HG02759 (cell line): Measurements from ENCODE around the gene PIP5KL1.
"Not testable (repeated sequence)": the region's sequence is repeated elsewhere in the genome, so short reads cannot be mapped to it uniquely, and the experiment has no call there.

Source experiments
- ATAC-seq: cut with Tn5 transposase; IDR thresholded peaks from one replicate; pipeline ENCODE4 v1.9.1; 2021; ENCODE audit warnings: mild to moderate bottlenecking, moderate library complexity; ENCODE audit not compliant: unreplicated experiment

The PIP5KL1 gene

GRCh38 chr9:127896395-127897192, 34.0 kb downstream of the PIP5KL1 start:
- ATAC-seq: no peak

GRCh38 chr9:127895811-127896210, 34.8 kb downstream of the PIP5KL1 start:
- ATAC-seq: no peak

GRCh38 chr9:127893392-127893791, 37.2 kb downstream of the PIP5KL1 start:
- no peak for ATAC-seq

- ATAC-seq: no peak
Observed at GRCh38 chr9:127892831-127893230, 37.7 kb downstream of the PIP5KL1 start.

GRCh38 chr9:127890053-127890452, 40.5 kb downstream of the PIP5KL1 start:
- ATAC-seq: no peak

GRCh38 chr9:127887792-127888191, 42.8 kb downstream of the PIP5KL1 start:
- ATAC-seq: no peak

GRCh38 chr9:127886401-127886972, 44.1 kb downstream of the PIP5KL1 start:
- no peak for ATAC-seq

- no peak for ATAC-seq
Observed at GRCh38 chr9:127885508-127886281, 44.9 kb downstream of the PIP5KL1 start.

GRCh38 chr9:127884976-127885490, 45.5 kb downstream of the PIP5KL1 start:
- no peak for ATAC-seq

GRCh38 chr9:127884427-127884911, 46.1 kb downstream of the PIP5KL1 start:
- ATAC-seq: no peak

GRCh38 chr9:127883959-127884358, 46.6 kb downstream of the PIP5KL1 start:
- ATAC-seq: no peak

GRCh38 chr9:127881715-127882114, 48.9 kb downstream of the PIP5KL1 start:
- not testable (repeated sequence) for ATAC-seq

- ATAC-seq: no peak
Observed at GRCh38 chr9:127880143-127880542, 50.4 kb downstream of the PIP5KL1 start.

GRCh38 chr9:127878652-127879390, 51.8 kb downstream of the PIP5KL1 start:
- ATAC-seq: no peak

- ATAC-seq: no peak
Observed at GRCh38 chr9:127878001-127878651, 52.5 kb downstream of the PIP5KL1 start.

GRCh38 chr9:127877566-127877998, 53.0 kb downstream of the PIP5KL1 start, which contains the start of gene AK1:
AK1 (minus strand) TSS chr9:127877675; CDS start chr9:127874617, 3,058 bp downstream.
- no peak for ATAC-seq

- ATAC-seq: no peak
Observed at GRCh38 chr9:127876764-127877562, 53.6 kb downstream of the PIP5KL1 start.

- ATAC-seq: no peak
Observed at GRCh38 chr9:127876026-127876763, 54.4 kb downstream of the PIP5KL1 start.
